GM12878 (cell line): ENCODE results near the gene DUSP10.

Experiments used
- CBFB ChIP-seq: IDR thresholded peaks from 2 replicates; pipeline ENCODE4 v1.6.1; 2016; ENCODE audit warnings: antibody characterized with exemption, low read depth
- EP300 ChIP-seq, 2 experiments: fragments of 150-350 bp in 1 of 2; IDR thresholded peaks; 2 replicates each; pipeline ENCODE4 v1.6.1; 2011 to 2012; ENCODE audit warnings: low read depth in 2 of 2, low read length in 2 of 2, borderline replicate concordance in 1 of 2, improper control_type of control experiment in 1 of 2, inconsistent platforms in 1 of 2; ENCODE audit not compliant: control insufficient read depth in 1 of 2
- POLR2AphosphoS5 ChIP-seq: IDR thresholded peaks from 2 replicates; pipeline ENCODE4 v1.6.1; 2011; ENCODE audit warnings: mild to moderate bottlenecking, low read length, inconsistent platforms
- STAT1 ChIP-seq: fragments of 450-650 bp; conservative IDR thresholded peaks from 2 replicates; pipeline ENCODE4 v1.6.1; 2014; ENCODE audit warnings: antibody characterized with exemption, mild to moderate bottlenecking
- ZNF274 ChIP-seq: IDR thresholded peaks from one replicate; pipeline ENCODE4 v1.8.0; 2011; ENCODE audit not compliant: insufficient read length, insufficient read depth
- TF ChIP-seq, protein P1 (sequence below), 3 experiments: IDR thresholded peaks in 2 of 3; conservative IDR thresholded peaks in 1 of 3; 2 replicates each; pipeline ENCODE4 v1.5.1; 2011; ENCODE audit warnings: low read depth in 3 of 3, low read length in 3 of 3, mild to moderate bottlenecking in 3 of 3, control low read depth in 2 of 3, moderate library complexity in 2 of 3, inconsistent platforms in 1 of 3, mixed read lengths in 1 of 3; ENCODE audit not compliant: control insufficient read depth in 2 of 3, insufficient read depth in 1 of 3; ENCODE audit errors: extremely low read depth in 1 of 3
- TF ChIP-seq, protein P2 (sequence below): IDR thresholded peaks from 2 replicates; pipeline ENCODE4 v1.6.1; 2012; ENCODE audit warnings: mild to moderate bottlenecking, low read depth, low read length

DNA sequence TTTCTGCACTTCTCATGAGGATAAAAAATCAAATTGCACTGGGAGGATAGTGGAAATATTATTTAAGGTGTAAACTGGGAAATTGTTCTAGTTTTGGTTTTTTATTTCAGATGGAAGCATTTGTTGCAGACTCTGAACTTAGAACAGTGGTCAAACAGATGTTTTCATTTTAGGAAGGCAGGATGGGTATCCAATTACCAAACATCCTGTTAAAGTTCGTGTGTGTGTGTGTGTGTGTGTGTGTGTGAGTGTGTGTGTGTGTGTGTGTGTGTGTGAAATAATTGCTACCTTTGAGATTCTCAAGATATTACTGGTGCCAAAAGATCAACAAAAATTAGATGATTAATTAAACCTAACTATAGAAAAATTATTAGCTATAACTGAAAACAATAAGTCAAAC is 24.3 kb upstream of the DUSP10 start:
- no peak for TF ChIP-seq EP300 (IDR thresholded peaks at IDR 0.05; ENCODE audit: borderline replicate concordance in 1 of 2, control insufficient read depth in 1 of 2, low read depth in 2 of 2, low read length in 2 of 2)
- TF ChIP-seq STAT1 = no peak
- TF ChIP-seq POLR2AphosphoS5 = no peak
- TF ChIP-seq, protein P1, sequence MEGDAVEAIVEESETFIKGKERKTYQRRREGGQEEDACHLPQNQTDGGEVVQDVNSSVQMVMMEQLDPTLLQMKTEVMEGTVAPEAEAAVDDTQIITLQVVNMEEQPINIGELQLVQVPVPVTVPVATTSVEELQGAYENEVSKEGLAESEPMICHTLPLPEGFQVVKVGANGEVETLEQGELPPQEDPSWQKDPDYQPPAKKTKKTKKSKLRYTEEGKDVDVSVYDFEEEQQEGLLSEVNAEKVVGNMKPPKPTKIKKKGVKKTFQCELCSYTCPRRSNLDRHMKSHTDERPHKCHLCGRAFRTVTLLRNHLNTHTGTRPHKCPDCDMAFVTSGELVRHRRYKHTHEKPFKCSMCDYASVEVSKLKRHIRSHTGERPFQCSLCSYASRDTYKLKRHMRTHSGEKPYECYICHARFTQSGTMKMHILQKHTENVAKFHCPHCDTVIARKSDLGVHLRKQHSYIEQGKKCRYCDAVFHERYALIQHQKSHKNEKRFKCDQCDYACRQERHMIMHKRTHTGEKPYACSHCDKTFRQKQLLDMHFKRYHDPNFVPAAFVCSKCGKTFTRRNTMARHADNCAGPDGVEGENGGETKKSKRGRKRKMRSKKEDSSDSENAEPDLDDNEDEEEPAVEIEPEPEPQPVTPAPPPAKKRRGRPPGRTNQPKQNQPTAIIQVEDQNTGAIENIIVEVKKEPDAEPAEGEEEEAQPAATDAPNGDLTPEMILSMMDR (IDR thresholded peaks at IDR 0.05 in 2 of 3, conservative IDR thresholded peaks at IDR 0.05 in 1 of 3; ENCODE audit: control insufficient read depth in 2 of 3, extremely low read depth in 1 of 3, insufficient read depth in 1 of 3, low read depth in 3 of 3, low read length in 3 of 3) = no peak
- TF ChIP-seq CBFB = no peak
- TF ChIP-seq, protein P2, sequence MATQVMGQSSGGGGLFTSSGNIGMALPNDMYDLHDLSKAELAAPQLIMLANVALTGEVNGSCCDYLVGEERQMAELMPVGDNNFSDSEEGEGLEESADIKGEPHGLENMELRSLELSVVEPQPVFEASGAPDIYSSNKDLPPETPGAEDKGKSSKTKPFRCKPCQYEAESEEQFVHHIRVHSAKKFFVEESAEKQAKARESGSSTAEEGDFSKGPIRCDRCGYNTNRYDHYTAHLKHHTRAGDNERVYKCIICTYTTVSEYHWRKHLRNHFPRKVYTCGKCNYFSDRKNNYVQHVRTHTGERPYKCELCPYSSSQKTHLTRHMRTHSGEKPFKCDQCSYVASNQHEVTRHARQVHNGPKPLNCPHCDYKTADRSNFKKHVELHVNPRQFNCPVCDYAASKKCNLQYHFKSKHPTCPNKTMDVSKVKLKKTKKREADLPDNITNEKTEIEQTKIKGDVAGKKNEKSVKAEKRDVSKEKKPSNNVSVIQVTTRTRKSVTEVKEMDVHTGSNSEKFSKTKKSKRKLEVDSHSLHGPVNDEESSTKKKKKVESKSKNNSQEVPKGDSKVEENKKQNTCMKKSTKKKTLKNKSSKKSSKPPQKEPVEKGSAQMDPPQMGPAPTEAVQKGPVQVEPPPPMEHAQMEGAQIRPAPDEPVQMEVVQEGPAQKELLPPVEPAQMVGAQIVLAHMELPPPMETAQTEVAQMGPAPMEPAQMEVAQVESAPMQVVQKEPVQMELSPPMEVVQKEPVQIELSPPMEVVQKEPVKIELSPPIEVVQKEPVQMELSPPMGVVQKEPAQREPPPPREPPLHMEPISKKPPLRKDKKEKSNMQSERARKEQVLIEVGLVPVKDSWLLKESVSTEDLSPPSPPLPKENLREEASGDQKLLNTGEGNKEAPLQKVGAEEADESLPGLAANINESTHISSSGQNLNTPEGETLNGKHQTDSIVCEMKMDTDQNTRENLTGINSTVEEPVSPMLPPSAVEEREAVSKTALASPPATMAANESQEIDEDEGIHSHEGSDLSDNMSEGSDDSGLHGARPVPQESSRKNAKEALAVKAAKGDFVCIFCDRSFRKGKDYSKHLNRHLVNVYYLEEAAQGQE = no peak
- TF ChIP-seq ZNF274 = no peak
